Neural progenitor cell (in vitro differentiated cells): Measurements from ENCODE around the gene VTN.

Experiments
- CTCF ChIP-seq: fragments of 200-600 bp; sonication (generic); IDR thresholded peaks from 2 replicates; pipeline ENCODE4 v1.5.1; 2017; ENCODE audit warnings: antibody characterized with exemption, mild to moderate bottlenecking
- EZH2 ChIP-seq: fragments of 200-600 bp; sonication (generic); IDR thresholded peaks from 2 replicates; pipeline ENCODE4 v1.6.1; 2017; ENCODE audit warnings: antibody characterized with exemption, mild to moderate bottlenecking, moderate library complexity
- EZH2phosphoT487 ChIP-seq: fragments of 200-600 bp; sonication (generic); IDR thresholded peaks from 2 replicates; pipeline ENCODE4 v1.6.1; 2017; ENCODE audit warnings: antibody characterized with exemption

DNA sequence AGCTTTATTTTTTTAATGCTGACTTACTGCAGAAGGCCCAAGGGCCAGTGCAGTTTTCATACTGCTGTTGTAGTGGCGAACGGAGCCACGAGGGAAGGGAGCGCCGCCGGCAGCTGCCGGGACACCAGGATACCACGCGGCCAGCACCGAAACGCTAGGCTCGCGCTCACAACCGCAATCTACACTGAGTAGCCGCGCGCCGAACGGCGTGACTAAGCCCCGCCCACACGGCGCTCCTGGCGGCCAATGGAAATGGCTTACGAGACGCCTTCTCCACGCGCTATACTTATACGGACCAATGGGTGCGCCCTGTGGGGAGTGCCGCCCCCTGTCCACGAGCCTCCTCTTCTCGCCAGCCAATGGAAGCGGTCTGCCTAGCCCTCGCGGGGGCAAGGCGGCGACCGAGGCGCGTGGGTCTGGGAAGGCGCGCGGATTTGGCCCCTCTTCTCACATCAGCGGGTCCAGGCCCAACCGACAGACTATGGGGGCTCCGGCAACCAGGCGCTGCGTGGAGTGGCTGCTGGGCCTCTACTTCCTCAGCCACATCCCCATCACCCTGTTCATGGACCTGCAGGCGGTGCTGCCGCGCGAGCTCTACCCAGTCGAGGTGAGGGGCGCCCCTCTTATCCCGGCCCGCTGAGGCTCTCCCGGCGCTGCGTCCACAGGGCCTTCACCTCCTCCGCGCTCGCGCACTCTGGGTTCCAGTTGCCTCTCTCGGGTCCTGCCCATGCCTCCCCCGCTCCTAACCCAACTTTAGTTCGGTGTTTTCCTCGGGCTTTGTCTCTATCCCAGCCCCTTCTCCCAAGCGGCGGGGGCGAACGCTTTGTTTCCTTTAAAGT is 51.1 kb downstream of the VTN start, which contains the start of gene TMEM97:
- TF ChIP-seq EZH2 = peak; percentile 24
- TF ChIP-seq CTCF = no peak
- no peak for TF ChIP-seq EZH2phosphoT487
